Measurements from ENCODE around the gene PRDM12.
A peak's percentile ranks its signal among the peaks of the same experiment; 100 is the strongest.

Gene PRDM12

GRCh38 chr9:130699047-130699446, 34.7 kb downstream of the PRDM12 start:
- TF ChIP-seq CTCF (IDR thresholded peaks at IDR 0.05; ENCODE audit: low read depth, low read length), result no peak
- no peak for DNase-seq (ENCODE audit: extremely low read depth, low read depth)

- peak; percentile 77 for DNase-seq (ENCODE audit: extremely low read depth, low read depth)
- peak; percentile 99 for TF ChIP-seq CTCF (IDR thresholded peaks at IDR 0.05; ENCODE audit: low read depth, low read length)
These were observed 36.9 kb downstream of the PRDM12 start for GRCh38 chr9:130701059-130702022.

GRCh38 chr9:130703501-130703900, 39.1 kb downstream of the PRDM12 start:
- DNase-seq (ENCODE audit: extremely low read depth, low read depth), result no peak
- TF ChIP-seq CTCF (IDR thresholded peaks at IDR 0.05; ENCODE audit: low read depth, low read length), result no peak

- DNase-seq (ENCODE audit: extremely low read depth, low read depth), result no peak
- peak; percentile 61 for TF ChIP-seq CTCF (IDR thresholded peaks at IDR 0.05; ENCODE audit: low read depth, low read length)
These were observed 43.0 kb downstream of the PRDM12 start for GRCh38 chr9:130707225-130707976.

- DNase-seq (ENCODE audit: extremely low read depth, low read depth), result no peak
- TF ChIP-seq CTCF (IDR thresholded peaks at IDR 0.05; ENCODE audit: low read depth, low read length), result no peak
These were observed 46.5 kb downstream of the PRDM12 start for GRCh38 chr9:130710822-130711352.

GRCh38 chr9:130711469-130711868, 47.1 kb downstream of the PRDM12 start:
- DNase-seq (ENCODE audit: extremely low read depth, low read depth), result no peak
- no peak for TF ChIP-seq CTCF (IDR thresholded peaks at IDR 0.05; ENCODE audit: low read depth, low read length)
